GM12864 (cell line): ENCODE results near the gene SIAE.
"Not testable (repeated sequence)": the region's sequence is repeated elsewhere in the genome, so short reads cannot be mapped to it uniquely, and the experiment has no call there.

Experiments
- DNase-seq: peaks from one replicate; pipeline ENCODE4 v3.0.0-alpha.2; 2011; ENCODE audit warnings: low read depth
- H3K4me3 ChIP-seq: 2 replicates; pipeline ENCODE4 v1.5.1; 2011; ENCODE audit warnings: mild to moderate bottlenecking, low read depth, low read length, control low read depth
- CTCF ChIP-seq: IDR thresholded peaks from 2 replicates; pipeline ENCODE4 v1.5.1; 2011; ENCODE audit warnings: low read depth, mild to moderate bottlenecking, moderate library complexity, low read length, control low read depth, inconsistent platforms; ENCODE audit errors: missing control alignments

The SIAE gene

GRCh38 chr11:124612567-124613246, 60.8 kb downstream of the SIAE start:
- H3K4me3 ChIP-seq, result no peak overlapping the region
- no peak for DNase-seq
- no peak for TF ChIP-seq CTCF

GRCh38 chr11:124612045-124612444, 61.5 kb downstream of the SIAE start:
- no peak for DNase-seq
- no peak for TF ChIP-seq CTCF

GRCh38 chr11:124611064-124611463, 62.5 kb downstream of the SIAE start, which contains the start of gene PANX3:
Gene PANX3, plus strand, starts transcription at chr11:124611428. Its CDS starts 129 bp downstream, at chr11:124611557.
- TF ChIP-seq CTCF, result no peak
- no peak within 1 kb of the TSS for H3K4me3 ChIP-seq
- no peak for DNase-seq

More at GRCh38 chr11:124612045-124612444, 61.5 kb downstream of the SIAE start:
- H3K4me3 ChIP-seq, result no peak overlapping the region

GRCh38 chr11:124610295-124610694, 63.2 kb downstream of the SIAE start:
- DNase-seq, result no peak
- no peak for TF ChIP-seq CTCF
- H3K4me3 ChIP-seq, result no peak overlapping the region

- no peak for TF ChIP-seq CTCF
- H3K4me3 ChIP-seq, result no peak overlapping the region
- DNase-seq, result no peak
These were observed 65.4 kb downstream of the SIAE start for GRCh38 chr11:124608147-124608546.

- H3K4me3 ChIP-seq, result no peak overlapping the region
- TF ChIP-seq CTCF, result no peak
- DNase-seq, result no peak
These were observed 67.8 kb downstream of the SIAE start for GRCh38 chr11:124605719-124606118.

- not testable (repeated sequence) for DNase-seq, H3K4me3 ChIP-seq
These were observed 70.8 kb downstream of the SIAE start for GRCh38 chr11:124602723-124603122.

GRCh38 chr11:124602193-124602592, 71.3 kb downstream of the SIAE start:
- no peak for TF ChIP-seq CTCF
- no peak for DNase-seq
- H3K4me3 ChIP-seq, result no peak overlapping the region
